CD4-positive, alpha-beta T cell (primary cell): Measurements from ENCODE around the gene DBNDD1. TPM values are rescaled to one million over a fixed set of nuclear protein-coding genes. Genes with fewer than 3 reads are reported as not detected.

Source experiments
- ATAC-seq: fragments of 200-7000 bp; cut with Tn5 transposase; one replicate; pipeline ENCODE4 v1.10.0; 2022; ENCODE audit warnings: mild to moderate bottlenecking; ENCODE audit not compliant: poor library complexity
- CTCF ChIA-PET: fragments of 350-600 bp; sonication (Branson Sonifier 250); formaldehyde crosslinking; loops from one replicate; lab custom pipeline; 2021; ENCODE audit warnings: antibody characterized with exemption, inconsistent platforms; lab: Charles Lee
- POLR2A ChIA-PET: fragments of 350-600 bp; sonication (Branson Sonifier 250); formaldehyde crosslinking; loops from one replicate; lab custom pipeline; 2021; ENCODE audit warnings: antibody characterized with exemption, inconsistent platforms; lab: Charles Lee
- DNase-seq, 14 experiments: peaks; one replicate each; pipeline ENCODE4 v3.0.0-alpha.2; 2013 to 2020; ENCODE audit warnings: mixed read lengths in 2 of 14
- H3K27ac ChIP-seq, 2 donors: one replicate each; pipeline versions ENCODE4 v1.5.1 to v1.7.0; 2013; ENCODE audit warnings: low read length in 2 of 2, low read depth in 1 of 2, mild to moderate bottlenecking in 1 of 2
- H3K27me3 ChIP-seq, 2 experiments: 1 replicate in 1 of 2; 2 replicates in 1 of 2; pipeline versions ENCODE4 v1.6.1 to v1.7.0; 2013; ENCODE audit warnings: low read length in 2 of 2, control low read depth in 1 of 2, mild to moderate bottlenecking in 1 of 2, moderate library complexity in 1 of 2; ENCODE audit not compliant: insufficient read depth in 2 of 2, control insufficient read depth in 1 of 2
- H3K36me3 ChIP-seq: one replicate; pipeline ENCODE4 v1.6.1; 2013; ENCODE audit warnings: low read length, control low read depth; ENCODE audit not compliant: insufficient read depth
- H3K4me1 ChIP-seq: one replicate; pipeline ENCODE4 v1.6.1; 2013; ENCODE audit warnings: low read length, control low read depth; ENCODE audit not compliant: insufficient read depth
- H3K4me3 ChIP-seq: one replicate; pipeline ENCODE4 v1.5.1; 2013; ENCODE audit warnings: mild to moderate bottlenecking, low read length, moderate library complexity
- H3K9me3 ChIP-seq, 2 experiments: 1 replicate in 1 of 2; 2 replicates in 1 of 2; pipeline versions ENCODE4 v1.6.1 to v1.7.0; 2013; ENCODE audit warnings: low read length in 2 of 2, mild to moderate bottlenecking in 2 of 2, control low read depth in 1 of 2, moderate library complexity in 1 of 2; ENCODE audit not compliant: control insufficient read depth in 1 of 2, insufficient read depth in 1 of 2
- H3K27ac Mint-ChIP-seq: one replicate; pipeline ENCODE4 v1.8.0; 2020; ENCODE audit warnings: mixed read lengths
- H3K27me3 Mint-ChIP-seq: one replicate; pipeline ENCODE4 v1.8.0; 2021; ENCODE audit warnings: mixed read lengths
- H3K36me3 Mint-ChIP-seq: one replicate; pipeline ENCODE4 v1.8.0; 2021; ENCODE audit warnings: low read depth, mixed read lengths
- H3K4me1 Mint-ChIP-seq: one replicate; pipeline ENCODE4 v1.8.0; 2021; ENCODE audit warnings: low read depth, mixed read lengths
- H3K4me3 Mint-ChIP-seq: one replicate; pipeline ENCODE4 v1.8.0; 2020; ENCODE audit warnings: mild to moderate bottlenecking, mixed read lengths
- H3K9me3 Mint-ChIP-seq: one replicate; pipeline ENCODE4 v1.8.0; 2020; ENCODE audit warnings: mixed read lengths
- intact Hi-C, 2 experiments: fragments of 100-400 bp; cut with DNase I in 1 of 2; cut with micrococcal nuclease in 1 of 2; formaldehyde crosslinking; loops; one replicate each; pipeline versions ENCODE4 v1.15.1 to v1.9.0; 2023 to 2025; cut with DNase I, micrococcal nuclease
- total RNA-seq, 174 experiments: library from RNA in 2 of 174; stranded (reverse) in 2 of 174; gene quantifications; one replicate each; pipeline ENCODE4 v1.2.3 and lab custom pipeline; 2021 to 2026
- TF ChIP-seq, protein P1 (sequence below): fragments of 200-600 bp; IDR thresholded peaks from one replicate; pipeline ENCODE4 v1.8.0; 2022; ENCODE audit warnings: antibody characterized with exemption, mild to moderate bottlenecking

Gene DBNDD1
- total RNA-seq, 2 experiments from 2014 or later, result 2.6 to 2.8 TPM

- intact Hi-C loops, result no loop called here
- Mint-ChIP-seq H3K4me3 (no peak overlapping the region), H3K4me1 (no peaks in the 10 kb centered on the region), H3K27ac (no peak overlapping the region), H3K9me3 (no peaks in the 10 kb centered on the region), H3K36me3 (peaks cover 28% of the 10 kb centered on the region), H3K27me3 (no peaks in the 10 kb centered on the region)
- Histone ChIP-seq H3K27ac (no peak overlapping the region), H3K4me1 (no peaks in the 10 kb centered on the region), H3K36me3 (peaks cover 19% of the 10 kb centered on the region), H3K9me3 (no peaks in the 10 kb centered on the region), H3K4me3 (no peak overlapping the region), H3K27me3 (no peaks in the 10 kb centered on the region)
- no peak for DNase-seq
- ATAC-seq, result no peak
- TF ChIP-seq, protein P1, sequence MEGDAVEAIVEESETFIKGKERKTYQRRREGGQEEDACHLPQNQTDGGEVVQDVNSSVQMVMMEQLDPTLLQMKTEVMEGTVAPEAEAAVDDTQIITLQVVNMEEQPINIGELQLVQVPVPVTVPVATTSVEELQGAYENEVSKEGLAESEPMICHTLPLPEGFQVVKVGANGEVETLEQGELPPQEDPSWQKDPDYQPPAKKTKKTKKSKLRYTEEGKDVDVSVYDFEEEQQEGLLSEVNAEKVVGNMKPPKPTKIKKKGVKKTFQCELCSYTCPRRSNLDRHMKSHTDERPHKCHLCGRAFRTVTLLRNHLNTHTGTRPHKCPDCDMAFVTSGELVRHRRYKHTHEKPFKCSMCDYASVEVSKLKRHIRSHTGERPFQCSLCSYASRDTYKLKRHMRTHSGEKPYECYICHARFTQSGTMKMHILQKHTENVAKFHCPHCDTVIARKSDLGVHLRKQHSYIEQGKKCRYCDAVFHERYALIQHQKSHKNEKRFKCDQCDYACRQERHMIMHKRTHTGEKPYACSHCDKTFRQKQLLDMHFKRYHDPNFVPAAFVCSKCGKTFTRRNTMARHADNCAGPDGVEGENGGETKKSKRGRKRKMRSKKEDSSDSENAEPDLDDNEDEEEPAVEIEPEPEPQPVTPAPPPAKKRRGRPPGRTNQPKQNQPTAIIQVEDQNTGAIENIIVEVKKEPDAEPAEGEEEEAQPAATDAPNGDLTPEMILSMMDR, result no peak
- POLR2A ChIA-PET, result no interaction called here
- CTCF ChIA-PET, result no interaction called here
Observed at GRCh38 chr16:90033387-90033786, 14.1 kb upstream of the DBNDD1 start.

DNA sequence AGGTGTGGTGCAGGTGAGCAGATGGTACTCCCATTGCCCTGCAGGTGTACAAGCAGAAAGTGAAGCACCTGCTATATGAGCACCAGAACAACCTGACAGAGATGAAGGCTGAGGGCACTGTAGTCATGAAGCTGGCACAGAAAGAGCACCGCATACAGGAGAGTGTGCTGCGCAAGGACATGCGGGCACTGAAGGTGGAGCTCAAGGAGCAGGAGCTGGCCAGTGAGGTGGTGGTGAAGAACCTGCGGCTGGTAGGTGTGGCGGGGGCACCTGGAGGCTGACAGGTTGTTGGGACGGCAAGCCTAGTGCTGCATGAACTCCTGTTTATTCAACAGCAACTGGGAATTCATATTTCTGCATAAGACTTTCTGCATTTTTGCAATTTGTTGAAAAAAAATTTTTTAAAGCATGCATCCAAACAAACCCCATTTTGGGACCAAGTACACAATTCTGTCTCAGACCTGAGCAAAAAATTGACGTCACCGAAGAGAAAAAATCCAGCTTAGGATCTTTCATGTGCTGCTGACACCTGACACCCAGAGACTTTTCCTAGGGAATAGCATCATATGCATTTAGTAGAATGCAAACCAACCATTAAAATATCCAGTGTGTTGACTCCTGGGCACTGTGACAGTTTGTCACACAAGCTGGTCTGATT lies 13.5 kb upstream of the DBNDD1 start:
- TF ChIP-seq, protein P1, result no peak
- ATAC-seq, result no peak
- intact Hi-C loops, result no loop called here
- POLR2A ChIA-PET, result no interaction called here
- DNase-seq, result peak in 1 of 14 experiments; percentile 14
- Mint-ChIP-seq H3K4me1 (no peaks in the 10 kb centered on the region), H3K27me3 (no peaks in the 10 kb centered on the region), H3K27ac (no peak overlapping the region), H3K36me3 (peaks cover 28% of the 10 kb centered on the region), H3K9me3 (no peaks in the 10 kb centered on the region), H3K4me3 (no peak overlapping the region)
- Histone ChIP-seq H3K9me3 (no peaks in the 10 kb centered on the region), H3K36me3 (peaks cover 15% of the 10 kb centered on the region), H3K4me1 (no peaks in the 10 kb centered on the region), H3K4me3 (no peak overlapping the region), H3K27me3 (no peaks in the 10 kb centered on the region), H3K27ac (no peak overlapping the region)
- CTCF ChIA-PET, result no interaction called here

DNA sequence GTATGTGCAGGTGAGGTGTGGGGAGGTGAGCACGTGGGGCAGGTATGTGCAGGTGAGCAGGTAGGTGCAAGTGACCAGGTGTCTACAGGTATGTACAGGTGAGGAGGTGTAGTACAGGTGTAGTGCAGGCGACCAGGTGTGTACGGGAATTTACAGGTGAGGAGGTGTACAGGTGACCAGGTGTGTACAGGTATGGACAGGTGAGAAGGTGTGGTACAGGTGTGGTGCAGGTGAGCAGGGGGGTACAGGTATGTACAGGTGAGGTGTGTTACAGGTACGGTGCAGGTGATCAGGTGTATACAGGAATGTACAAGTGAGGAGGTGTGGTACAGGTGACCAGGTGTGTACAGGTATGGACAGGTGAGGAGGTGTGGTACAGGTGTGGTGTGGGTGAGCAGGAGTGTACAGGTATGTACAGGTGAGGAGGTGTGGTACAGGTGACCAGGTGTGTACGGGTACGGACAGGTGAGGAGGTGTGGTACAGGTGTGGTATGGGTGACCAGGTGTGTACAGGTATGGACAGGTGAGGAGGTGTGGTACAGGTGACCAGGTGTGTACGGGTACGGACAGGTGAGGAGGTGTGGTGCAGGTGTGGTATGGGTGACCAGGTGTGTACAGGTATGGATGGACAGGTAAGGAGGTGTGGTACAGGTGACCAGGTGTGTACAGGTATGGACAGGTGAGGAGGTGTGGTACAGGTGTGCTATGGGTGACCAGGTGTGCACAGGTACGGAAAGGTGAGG lies 12.8 kb upstream of the DBNDD1 start:
- H3K4me1 Mint-ChIP-seq, result no peaks in the 10 kb centered on the region
- DNase-seq (peak in 1 of 14 experiments; percentile 5), ATAC-seq (no peak)
- H3K4me1 ChIP-seq, result no peaks in the 10 kb centered on the region
- peaks cover 15% of the 10 kb centered on the region for H3K36me3 ChIP-seq
- H3K4me3 Mint-ChIP-seq, result no peak overlapping the region
- CTCF ChIA-PET, result no interaction called here
- no peak overlapping the region for H3K27ac ChIP-seq
- TF ChIP-seq, protein P1, result no peak
- POLR2A ChIA-PET, result no interaction called here
- no peaks in the 10 kb centered on the region for H3K27me3 Mint-ChIP-seq
- H3K4me3 ChIP-seq, result no peak overlapping the region
- H3K27ac Mint-ChIP-seq, result no peak overlapping the region
- no peaks in the 10 kb centered on the region for H3K9me3 Mint-ChIP-seq
- no peaks in the 10 kb centered on the region for H3K27me3 ChIP-seq
- intact Hi-C loops, result no loop called here
- no peaks in the 10 kb centered on the region for H3K9me3 ChIP-seq
- H3K36me3 Mint-ChIP-seq, result peaks cover 27% of the 10 kb centered on the region
